ENCODE measurements around the gene CRIP1.

CRIP1 gene

DNA sequence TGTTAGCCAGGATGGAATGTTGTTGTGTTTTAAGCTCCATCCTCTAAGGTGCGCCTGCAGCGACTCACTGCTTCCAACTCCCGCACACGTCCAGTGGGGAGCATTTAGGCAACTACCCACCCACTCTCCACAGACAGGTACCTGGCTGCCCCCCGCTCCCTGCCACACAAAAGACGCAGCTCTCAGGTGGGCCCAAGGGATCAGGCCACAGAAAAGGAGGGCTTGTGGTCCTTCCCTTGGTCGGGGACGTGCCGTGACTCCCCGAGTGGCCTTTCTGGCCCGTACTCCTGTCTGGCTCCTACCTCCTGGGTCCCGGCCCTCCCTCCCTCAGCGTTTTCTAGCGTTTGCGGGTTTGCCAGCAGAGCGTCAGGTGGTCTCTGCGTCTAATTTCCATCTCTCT, 20.6 kb downstream of the CRIP1 start:
- H3K4me3 ChIP-seq (ENCODE audit: control insufficient read depth, low read depth, low read length) = no peak overlapping the region
- TF ChIP-seq, protein P1, sequence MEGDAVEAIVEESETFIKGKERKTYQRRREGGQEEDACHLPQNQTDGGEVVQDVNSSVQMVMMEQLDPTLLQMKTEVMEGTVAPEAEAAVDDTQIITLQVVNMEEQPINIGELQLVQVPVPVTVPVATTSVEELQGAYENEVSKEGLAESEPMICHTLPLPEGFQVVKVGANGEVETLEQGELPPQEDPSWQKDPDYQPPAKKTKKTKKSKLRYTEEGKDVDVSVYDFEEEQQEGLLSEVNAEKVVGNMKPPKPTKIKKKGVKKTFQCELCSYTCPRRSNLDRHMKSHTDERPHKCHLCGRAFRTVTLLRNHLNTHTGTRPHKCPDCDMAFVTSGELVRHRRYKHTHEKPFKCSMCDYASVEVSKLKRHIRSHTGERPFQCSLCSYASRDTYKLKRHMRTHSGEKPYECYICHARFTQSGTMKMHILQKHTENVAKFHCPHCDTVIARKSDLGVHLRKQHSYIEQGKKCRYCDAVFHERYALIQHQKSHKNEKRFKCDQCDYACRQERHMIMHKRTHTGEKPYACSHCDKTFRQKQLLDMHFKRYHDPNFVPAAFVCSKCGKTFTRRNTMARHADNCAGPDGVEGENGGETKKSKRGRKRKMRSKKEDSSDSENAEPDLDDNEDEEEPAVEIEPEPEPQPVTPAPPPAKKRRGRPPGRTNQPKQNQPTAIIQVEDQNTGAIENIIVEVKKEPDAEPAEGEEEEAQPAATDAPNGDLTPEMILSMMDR (IDR thresholded peaks at IDR 0.05; ENCODE audit: control insufficient read depth, insufficient read depth, low read depth, low read length, missing control alignments) = no peak
- no peak for DNase-seq (ENCODE audit: low read depth)

GRCh38 chr14:105508069-105508468, 21.4 kb downstream of the CRIP1 start:
- DNase-seq (ENCODE audit: low read depth) = no peak
- TF ChIP-seq, protein P1 (IDR thresholded peaks at IDR 0.05; ENCODE audit: control insufficient read depth, insufficient read depth, low read depth, low read length, missing control alignments) = no peak

GRCh38 chr14:105508601-105509000, 21.9 kb downstream of the CRIP1 start:
- TF ChIP-seq, protein P1 (IDR thresholded peaks at IDR 0.05; ENCODE audit: control insufficient read depth, insufficient read depth, low read depth, low read length, missing control alignments) = no peak
- no peak overlapping the region for H3K4me3 ChIP-seq (ENCODE audit: control insufficient read depth, low read depth, low read length)
- no peak for DNase-seq (ENCODE audit: low read depth)

More at GRCh38 chr14:105508069-105508468, 21.4 kb downstream of the CRIP1 start:
- H3K4me3 ChIP-seq (ENCODE audit: control insufficient read depth, low read depth, low read length) = no peak overlapping the region

DNA sequence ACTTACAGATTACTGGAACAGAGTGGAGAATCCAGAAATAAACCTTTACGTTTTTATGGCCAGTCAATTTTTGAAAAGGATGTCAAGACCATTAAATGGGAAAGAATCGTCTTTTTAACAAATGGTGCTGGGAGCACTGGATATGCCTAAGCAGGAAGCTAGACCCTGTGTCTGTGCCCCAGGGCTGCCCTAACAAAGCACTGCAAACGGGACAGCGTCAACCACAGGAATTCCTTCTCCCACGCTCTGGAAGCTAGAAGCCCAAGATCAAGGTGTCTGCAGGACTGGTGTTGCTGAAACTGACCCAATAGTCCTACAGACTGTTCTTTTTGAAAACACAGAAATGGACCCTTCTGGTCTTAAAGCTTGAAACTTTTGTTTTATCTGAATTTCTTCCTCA, 30.4 kb downstream of the CRIP1 start:
- no peak overlapping the region for H3K4me3 ChIP-seq (ENCODE audit: control insufficient read depth, low read depth, low read length)
- DNase-seq (ENCODE audit: low read depth) = no peak
- TF ChIP-seq, protein P1 (IDR thresholded peaks at IDR 0.05; ENCODE audit: control insufficient read depth, insufficient read depth, low read depth, low read length, missing control alignments) = no peak

- no peak overlapping the region for H3K4me3 ChIP-seq (ENCODE audit: control insufficient read depth, low read depth, low read length)
- TF ChIP-seq, protein P1 (IDR thresholded peaks at IDR 0.05; ENCODE audit: control insufficient read depth, insufficient read depth, low read depth, low read length, missing control alignments) = no peak
- DNase-seq (ENCODE audit: low read depth) = no peak
Measured at GRCh38 chr14:105519946-105520698, 33.4 kb downstream of the CRIP1 start.

DNA sequence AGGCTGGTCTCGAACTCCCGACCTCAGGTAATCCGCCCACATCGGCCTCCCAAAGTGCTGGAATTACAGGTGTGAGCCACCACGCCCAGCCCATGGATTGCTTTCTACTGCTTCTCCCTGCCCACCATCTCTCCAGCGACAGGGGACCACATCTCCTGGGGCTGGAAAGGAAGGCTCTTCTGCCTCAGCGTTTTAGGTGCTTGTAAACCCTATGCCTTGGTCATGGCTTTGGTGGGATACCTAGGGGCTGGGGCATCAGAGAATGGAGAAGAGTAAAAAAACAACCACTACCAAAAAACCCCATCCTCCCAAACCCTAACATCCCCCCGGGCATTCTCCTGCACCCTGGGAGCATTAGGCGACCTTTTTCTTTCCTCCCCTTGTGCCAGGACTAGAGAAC, 38.6 kb downstream of the CRIP1 start:
- TF ChIP-seq, protein P1 (IDR thresholded peaks at IDR 0.05; ENCODE audit: control insufficient read depth, insufficient read depth, low read depth, low read length, missing control alignments) = no peak
- DNase-seq (ENCODE audit: low read depth) = no peak
- H3K4me3 ChIP-seq (ENCODE audit: control insufficient read depth, low read depth, low read length) = no peak overlapping the region
